HT1080 (cell line): ENCODE data around the gene REXO5. TPM values are rescaled to one million over a fixed set of nuclear protein-coding genes. Genes with fewer than 3 reads are reported as not detected.
"Not testable (repeated sequence)": the region's sequence is repeated elsewhere in the genome, so short reads cannot be mapped to it uniquely, and the experiment has no call there.

Source experiments
- DNase-seq: peaks from one replicate; pipeline ENCODE4 v3.0.0-alpha.2; 2015; ENCODE audit warnings: low read depth
- total RNA-seq: library from RNA; depleted of rRNA; stranded (reverse); fragments of >200 nt; shearing (Covaris generic); gene quantifications from 2 replicates; pipeline ENCODE4 v1.2.3, GENCODE V29; 2014

Gene REXO5
- total RNA-seq, 1 experiment from 2014 or later: 13.9 TPM

DNA sequence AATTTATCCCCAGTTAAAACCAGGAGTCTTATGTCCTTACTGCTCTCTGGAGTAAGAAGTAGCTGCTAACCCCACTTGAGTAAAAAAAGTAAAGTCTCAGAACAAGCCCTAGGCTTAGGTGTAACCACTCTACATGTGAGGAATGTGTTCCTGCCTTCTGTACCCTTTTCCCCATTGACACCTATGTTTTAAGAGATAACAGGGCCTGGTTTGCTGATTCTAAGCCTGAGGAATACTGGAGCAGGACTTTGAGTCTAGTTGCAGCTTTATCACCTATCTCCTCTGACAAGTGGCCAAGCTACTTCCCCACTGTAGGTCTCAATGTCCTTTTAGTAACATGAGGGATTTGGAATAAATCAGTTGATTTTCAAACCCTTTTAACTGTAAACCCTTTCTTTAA, 40.2 kb downstream of the REXO5 start:
- no peak for DNase-seq

DNA sequence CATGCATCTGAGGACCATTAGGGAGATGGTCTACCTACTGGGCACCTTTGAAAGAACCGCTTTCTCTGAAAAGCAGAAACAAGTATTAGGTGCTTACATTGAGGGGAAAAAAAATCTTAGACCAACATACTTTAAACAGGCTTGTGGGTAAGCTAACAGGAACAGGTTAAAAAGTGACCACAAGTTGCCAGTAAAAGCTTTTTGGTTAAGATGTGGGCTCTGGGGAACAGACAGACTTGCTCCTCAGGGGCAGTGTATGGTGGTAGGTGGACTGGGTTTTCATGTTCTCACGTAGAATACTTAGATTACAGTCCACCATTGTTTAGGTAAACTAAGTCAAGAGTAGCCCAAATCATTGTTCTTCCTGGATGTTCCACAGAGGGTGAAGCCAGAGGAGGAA, 41.2 kb downstream of the REXO5 start:
- DNase-seq: no peak

DNA sequence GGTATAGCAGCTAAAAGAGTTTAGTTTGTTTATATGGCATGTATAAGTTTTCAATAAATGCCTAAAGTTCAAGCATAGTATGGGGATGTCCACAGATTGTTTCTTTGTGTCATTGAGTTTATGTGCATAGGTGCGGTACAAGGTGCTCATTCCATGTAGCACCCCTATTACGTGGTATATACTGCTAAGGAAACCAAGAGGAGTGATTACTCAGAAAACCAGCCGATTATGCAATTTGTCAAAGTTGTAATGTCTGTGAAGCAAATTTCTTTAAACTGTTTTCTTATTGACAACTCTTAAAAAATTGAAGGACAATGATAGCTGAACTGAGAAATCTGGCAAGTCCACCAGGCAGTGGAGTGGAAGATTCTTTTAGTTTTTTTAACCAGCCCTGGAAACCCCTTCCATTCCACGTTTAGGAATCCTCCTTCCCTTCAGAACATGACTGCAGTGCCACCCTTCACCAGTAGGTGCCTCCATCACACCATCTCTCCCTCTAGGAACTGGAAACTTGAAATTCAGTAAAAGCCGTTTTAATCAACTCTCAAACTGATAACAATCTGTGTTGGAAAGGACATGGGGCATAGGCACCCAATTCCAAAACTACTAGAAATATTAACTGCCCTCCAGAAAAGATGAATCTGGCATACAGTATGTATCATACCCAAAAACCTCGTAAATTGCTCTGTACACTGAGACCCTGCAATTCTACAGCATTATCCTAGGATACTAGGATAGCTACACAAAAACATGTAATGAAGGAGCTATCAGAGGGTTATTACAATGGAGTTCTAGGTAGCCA, 43.5 kb downstream of the REXO5 start:
- DNase-seq: peak; percentile 62

DNA sequence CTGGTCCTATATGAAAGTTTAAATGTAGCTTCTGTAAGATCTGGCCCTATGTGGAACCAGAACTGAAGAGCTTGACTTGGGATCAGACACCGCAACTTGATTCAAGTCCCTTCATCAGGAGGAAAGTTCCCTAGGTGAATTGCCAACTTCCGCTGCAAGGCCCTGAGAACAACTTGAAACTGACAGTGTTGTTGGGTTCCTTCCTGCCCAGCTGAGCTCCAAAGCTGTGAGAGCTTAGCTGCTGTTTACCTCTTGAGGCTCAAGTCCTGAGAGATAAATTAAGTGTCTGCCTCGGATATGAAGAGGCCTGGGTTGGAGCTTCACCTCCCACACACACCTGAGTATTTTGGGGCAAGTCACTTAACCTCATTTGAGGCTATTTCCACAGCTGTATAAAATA, 44.7 kb downstream of the REXO5 start:
- DNase-seq: no peak

DNA sequence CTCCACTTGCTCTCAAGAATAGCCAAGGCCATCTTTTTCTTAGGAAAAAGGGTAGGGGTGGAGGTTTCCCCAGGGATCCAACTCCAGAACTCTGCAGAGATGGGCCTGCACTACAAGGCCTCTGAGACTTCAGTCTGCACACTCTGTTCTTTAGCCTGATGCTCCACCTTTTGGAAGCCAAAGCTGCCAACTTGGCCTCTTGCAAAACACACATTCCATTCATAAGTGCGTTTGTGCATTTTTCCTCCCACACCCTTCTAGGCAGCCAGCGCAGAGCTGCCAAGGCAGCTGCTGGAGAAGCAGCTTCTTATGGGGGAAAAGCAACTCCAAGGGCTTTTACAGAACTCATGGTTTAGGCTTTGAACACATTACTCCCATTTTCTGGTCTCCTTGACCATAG, 45.3 kb downstream of the REXO5 start:
- DNase-seq: peak; percentile 75

DNA sequence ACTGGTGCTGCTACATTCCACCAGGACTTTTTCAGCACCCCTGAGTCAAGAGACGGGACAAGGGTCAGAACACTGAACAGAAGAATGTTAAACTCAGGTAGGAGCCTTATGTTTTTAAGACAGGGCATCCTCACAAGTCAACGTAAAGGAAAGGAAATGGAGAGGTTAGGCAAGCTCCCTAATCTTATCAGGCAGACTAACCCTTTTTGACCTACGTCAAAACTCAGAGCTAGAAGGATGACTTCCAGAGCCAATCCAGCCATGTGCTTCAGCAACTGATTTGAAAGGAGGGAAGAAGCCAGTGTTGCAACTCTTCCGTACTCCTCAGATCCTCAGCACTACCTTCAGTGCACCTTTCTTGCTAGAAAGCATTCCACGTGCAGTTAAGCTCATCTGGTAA, 46.8 kb downstream of the REXO5 start:
- DNase-seq: no peak

DNA sequence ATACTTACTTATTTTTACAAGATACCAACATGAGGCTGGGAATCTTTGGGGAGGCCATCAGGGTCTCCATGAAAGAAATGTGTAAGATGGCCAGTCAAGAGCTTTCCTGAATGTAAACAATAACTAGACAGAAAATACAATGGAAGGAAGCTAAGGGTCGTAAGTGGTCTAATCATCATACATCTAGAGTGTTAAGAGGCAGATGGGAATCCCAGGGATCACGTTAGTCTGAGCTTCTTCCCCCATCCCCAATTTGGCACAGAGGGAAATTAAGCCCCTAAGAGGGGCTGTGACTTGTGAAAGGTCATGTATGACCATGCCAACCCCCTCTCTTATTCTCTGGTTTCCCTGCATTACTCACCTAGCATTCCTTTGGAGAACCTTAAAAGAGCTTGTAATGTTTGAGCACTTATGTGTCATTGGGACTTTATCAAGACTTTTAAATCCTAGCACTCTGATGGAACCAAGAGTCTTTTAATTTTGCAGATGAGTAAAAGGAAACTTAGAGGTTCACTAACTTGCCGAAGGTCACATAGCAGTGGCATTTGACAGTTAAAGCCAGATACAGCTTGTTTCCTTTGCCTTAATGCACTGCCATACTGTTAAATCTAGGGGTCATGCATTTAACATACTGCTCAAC, 47.8 kb downstream of the REXO5 start:
- DNase-seq: peak; percentile 34

DNA sequence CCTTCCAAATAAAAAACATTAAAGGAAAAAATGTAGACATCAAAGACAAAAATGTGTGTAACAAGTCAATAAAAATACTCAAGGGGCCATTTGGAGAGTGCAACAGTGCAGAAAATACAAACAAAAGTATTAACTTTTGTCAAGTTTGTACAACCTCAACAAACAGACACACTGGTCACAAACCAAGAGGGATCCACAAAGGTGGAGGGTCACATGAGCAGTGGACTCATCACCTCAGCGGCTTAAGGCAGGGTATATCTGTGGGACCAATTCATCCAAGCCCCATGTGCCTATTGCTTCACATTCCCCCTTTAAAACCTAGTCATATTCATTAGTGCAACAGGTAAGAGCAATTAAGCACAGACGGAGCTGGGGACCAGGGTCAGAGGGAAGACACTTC, 48.6 kb downstream of the REXO5 start:
- DNase-seq: no peak

DNA sequence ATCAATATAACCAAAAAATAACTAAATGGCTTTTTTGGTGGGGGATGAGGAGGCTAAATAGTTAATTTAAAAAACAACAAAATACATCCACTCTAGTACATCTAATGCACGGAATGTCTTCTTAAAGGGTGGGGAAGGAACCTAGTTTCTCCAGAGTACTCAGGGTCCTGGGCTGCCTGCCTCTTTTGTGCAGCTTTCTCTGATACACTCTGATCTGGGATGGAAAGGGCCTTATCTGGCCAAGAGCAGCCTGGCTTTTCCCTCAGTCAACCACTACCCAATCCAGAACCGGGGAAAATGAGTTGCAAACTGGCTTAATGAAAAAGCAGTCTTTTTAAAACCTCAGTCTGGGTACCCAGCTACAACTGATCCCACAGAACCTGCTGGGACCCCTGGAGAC, 51.0 kb downstream of the REXO5 start:
- no peak for DNase-seq

DNA sequence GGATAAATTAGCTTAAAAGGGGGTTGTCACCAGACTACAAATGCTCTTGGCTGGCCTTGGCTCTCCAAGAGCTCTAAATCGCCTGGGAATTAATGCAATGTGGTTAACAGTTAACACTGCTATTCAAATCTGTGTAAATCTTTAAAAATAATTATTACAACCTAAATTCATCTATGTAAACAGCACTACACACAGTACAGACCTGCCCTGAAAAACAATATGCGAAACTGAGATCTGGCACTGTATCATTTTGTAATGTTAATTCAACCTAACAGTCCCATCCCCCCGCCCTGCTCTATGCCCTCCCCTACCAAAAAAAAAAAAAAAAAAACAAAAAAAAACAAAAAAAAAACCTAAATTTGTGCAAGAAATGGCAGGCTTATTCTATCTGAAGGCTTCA, 52.9 kb downstream of the REXO5 start:
- DNase-seq: no peak

DNA sequence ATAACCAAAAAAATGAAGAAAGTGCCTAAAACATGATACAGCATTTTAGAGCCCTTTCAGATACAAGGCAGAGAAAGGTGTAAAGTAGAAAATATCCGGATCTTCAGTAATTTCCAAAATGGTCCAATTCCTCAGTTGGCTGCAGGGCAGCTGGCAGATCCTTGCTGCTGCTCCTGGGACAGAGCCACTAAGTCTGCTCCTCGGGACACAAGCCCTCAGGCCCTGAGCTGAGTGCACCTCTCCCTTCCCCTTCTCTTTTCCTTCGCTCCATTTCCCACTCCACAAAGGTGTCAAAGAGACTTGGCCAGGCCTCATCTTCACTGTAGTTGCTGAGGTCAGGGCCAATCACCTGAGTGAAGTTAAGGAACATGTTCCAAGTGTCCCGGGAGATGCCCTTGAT, 53.4 kb downstream of the REXO5 start:
- no peak for DNase-seq

DNA sequence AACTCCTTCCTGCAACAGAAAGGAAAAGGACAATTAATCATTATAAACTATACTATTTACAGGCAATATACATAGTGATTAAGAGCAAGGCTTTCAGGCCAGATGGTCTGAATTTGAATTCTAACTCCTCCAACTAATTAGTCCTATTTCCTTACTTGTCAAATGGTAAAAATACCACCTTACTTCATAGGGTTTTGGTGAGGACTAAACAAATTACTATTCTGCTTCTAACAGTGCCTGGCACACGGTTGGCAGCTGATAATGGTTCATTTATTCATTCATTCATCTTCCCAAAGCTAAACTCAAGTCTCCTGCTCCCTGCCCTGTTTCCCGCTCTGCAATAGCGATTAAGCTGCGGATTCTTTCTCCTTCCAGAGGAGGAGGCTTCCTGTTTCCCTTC, 54.0 kb downstream of the REXO5 start:
- DNase-seq: no peak

DNA sequence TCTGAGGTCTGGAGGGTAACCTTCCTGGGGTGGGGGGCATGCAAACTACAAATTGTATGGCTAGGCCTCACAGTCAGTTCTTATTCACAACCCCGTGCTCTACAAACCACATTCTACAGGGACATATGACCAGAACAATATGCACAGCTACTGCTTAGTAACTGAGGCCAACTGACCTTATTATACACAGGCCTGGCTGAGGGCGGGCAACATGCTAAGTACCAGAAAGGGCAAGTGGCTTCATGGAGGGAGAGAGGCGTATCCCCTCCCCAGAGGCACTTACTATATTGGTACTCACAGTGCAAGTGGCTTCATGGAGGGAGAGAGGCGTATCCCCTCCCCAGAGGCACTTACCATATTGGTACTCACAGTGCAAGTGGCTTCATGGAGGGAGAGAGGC, 54.7 kb downstream of the REXO5 start:
- not testable (repeated sequence) for DNase-seq

DNA sequence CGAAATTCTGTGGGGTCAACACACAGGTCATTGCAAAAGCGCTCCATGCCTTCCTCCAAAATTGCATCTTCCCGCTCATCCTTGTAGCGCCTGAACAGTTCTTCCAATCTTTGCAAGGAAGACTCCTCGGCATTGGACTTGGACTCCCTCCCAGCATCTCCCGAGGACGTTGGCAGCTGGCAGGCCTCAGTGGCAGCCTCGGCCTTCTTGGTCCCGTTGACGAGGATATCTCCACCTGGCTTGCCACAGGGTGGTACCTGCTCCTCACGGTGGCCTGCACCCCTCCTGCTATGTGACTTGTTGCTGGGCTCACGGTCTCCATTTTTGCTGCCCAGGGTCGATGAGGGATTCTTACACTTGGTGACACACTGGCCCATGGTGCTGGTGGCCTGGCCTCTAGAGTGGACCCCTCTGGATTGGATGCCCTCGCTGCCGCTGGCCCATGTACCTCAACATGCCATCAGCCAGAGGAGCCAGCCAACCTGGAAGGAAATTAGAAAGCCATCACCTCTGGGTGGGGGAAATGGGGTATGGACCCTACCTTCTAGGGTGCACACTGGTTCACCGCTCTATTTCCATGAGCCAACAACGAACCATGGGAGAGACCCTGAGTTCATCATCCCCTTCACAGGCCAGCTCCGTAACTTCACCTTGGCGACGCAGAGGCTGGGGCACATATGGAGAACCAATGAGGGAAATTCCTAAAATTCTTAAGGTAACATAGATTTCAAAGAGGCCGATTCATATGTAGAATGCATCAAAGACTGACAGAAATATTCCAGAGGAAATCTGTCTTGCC, 56.0 kb downstream of the REXO5 start:
- no peak for DNase-seq

DNA sequence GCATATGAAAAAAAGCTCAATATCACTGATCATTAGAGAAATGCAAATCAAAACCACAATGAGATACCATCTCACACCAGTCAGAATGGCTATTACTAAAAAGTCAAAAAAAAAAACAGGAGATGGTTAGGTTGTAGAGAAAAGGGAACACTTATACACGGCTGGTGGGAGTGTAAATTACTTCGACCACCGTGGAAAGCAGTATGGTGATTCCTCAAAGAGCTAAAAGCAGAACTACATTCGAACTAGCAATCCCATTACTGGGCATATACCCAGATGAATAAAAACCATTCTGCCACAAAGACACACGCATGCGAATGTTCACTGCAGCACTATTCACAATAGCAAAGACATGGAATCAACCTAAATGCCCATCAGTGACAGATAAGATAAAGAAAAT, 58.0 kb downstream of the REXO5 start:
- DNase-seq: not testable (repeated sequence)

DNA sequence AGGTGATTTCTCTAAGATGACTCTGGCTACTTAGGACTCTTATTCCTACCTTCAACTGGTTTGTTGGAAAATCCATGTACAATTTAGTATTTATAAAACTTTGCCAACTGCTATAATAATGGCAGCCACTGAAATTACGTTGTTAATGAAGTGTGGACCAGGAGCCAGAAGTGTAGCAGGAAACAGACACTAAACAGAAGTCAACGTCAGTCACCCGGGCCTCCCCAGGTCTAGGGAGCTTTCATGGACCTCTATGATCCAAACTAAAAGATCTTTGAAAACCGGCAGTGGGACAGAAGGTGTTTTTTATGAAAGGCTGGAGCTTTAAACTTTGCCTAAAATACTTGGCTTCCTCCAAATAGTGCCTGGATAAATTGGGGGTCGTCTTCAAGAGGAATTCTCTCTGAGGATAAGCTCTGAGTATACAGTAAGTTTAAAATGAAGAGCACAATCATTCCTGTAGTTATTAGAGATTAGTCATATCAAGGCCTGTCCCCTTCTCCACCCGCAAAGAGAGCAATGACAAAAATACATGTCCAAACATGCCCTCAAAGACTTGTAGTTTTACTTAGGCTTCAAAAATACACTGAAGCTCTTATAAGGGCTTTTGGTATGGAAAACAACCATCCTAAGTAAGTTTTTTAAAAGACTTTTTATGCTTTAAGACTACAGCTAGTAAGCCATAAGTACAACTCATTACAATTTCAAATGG, 59.2 kb downstream of the REXO5 start:
- DNase-seq: peak; percentile 71

DNA sequence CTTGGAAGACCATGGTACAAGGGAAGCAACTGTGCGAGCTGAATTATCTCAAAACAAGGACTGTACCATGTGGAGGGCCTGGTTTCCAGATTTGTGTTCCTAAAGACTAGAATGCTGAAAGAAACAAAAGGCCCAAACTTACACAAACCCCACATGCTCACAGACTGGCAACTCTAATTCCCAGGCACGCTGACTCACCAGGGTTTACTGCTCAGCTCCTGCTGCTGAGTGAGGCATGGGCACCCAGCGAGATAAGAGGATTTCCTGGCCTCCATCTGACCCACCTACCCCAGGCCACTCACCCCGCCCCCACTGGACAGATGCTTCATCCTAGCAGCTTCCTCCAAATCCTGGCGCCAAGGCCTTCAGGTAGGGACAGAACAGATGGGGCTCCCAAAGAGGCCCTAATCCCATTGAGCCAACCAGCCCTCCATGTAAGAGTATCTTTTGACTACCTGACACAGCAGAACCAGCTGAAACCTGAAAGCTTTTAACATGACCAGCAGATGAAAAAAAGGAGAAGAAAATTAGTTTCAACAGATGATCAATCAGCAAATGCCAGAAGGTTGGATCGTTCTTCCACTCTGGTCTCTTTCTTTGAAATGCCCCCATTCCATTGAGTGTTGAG, 59.9 kb downstream of the REXO5 start:
- peak; percentile 95 for DNase-seq

DNA sequence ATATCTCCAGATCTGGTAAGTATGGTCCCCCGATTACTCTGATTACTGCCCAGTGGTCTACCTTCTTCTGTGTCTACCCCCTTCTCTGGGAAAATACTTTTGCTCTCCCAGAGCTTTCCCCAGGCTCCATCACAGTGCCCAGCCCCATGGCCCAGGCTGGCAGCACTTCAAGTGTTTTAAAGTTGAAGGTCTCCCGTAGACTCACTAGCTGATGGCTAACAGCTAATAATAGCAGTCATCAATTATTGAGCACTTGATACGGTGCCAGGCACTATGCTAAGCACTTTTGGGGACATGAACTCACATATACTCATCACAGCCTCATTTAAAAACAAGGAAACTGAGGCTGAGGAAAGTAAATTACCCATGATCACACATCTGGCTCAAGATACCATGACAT, 60.5 kb downstream of the REXO5 start:
- DNase-seq: no peak

DNA sequence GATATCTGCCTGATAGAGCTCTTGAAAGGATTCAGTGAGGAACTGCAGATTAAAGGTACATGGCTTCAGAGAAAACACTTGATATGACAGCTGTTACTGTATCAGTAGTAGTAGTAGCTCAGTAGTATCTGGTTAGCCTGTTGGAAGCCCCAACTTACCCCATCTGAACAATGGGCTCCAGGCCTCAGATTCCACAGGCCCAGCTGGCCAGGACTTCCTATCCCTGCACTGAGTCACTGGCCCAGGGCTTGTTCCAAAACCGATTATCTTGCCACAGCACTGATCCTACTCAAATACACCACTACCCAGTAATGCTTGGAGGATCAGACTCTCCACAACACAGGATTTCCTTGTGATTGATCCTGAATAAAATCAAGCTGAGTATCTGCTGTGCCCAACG, 61.3 kb downstream of the REXO5 start:
- DNase-seq: peak; percentile 59

DNA sequence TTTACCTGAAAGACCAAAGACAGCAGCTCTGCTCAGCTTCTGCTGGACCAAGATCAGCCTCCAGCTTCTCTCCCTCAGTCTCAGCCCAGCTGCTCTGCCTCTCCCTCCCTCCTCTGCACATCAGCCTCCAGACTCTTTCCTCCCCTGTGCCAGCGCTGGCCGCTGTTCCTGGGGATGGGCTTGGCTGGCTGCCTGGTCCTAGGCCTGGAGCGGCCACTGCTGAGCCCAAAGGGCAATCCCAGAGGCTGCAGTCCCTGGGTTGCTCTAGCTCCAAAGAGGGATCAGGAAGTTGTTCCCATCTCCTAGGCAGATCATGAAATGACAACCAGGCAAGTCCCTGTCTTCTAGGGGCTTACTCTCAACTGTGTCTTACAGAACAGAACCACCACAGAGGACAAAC, 62.6 kb downstream of the REXO5 start:
- DNase-seq: peak; percentile 71

DNA sequence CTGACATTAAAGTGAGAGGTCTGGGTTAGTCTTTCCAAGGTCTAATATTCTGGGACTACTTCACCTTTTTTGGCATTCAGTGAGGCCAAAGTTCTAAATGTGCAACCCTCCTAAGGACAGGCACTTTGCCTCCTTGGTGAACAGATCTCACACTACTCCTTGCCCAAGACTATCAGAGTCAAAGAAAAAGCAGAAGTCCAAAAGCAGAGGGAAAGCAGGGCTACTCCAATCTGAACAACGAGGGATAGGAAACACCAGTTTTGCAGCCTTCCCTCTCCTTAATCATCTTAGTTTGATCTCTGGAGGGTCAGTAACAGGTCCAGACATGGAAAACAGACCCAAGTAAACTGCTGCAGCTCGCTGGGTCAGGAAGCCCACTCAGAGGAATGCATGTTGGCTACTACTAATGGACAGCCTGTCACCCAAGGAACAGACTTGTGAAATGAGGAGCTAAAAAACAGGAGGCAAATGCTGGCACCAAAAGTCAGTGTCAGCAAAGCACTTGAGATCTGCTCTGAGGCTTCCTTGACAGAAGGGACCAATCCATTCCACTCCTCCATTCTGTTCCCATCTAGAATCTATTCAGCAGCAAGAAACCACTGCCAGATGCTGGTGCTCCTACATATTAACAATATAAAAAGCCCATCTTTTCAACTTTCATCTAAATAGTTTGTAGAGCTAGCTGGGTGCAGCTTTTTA, 63.9 kb downstream of the REXO5 start:
- DNase-seq: no peak
